HG03095 (cell line): ENCODE data around the gene SRL.
A peak's percentile ranks its signal among the peaks of the same experiment; 100 is the strongest.
"Not testable (repeated sequence)": the region's sequence is repeated elsewhere in the genome, so short reads cannot be mapped to it uniquely, and the experiment has no call there.

Source experiments
- ATAC-seq: cut with Tn5 transposase; IDR thresholded peaks from one replicate; pipeline ENCODE4 v1.9.1; 2021; ENCODE audit warnings: moderate library complexity; ENCODE audit not compliant: unreplicated experiment

SRL gene

DNA sequence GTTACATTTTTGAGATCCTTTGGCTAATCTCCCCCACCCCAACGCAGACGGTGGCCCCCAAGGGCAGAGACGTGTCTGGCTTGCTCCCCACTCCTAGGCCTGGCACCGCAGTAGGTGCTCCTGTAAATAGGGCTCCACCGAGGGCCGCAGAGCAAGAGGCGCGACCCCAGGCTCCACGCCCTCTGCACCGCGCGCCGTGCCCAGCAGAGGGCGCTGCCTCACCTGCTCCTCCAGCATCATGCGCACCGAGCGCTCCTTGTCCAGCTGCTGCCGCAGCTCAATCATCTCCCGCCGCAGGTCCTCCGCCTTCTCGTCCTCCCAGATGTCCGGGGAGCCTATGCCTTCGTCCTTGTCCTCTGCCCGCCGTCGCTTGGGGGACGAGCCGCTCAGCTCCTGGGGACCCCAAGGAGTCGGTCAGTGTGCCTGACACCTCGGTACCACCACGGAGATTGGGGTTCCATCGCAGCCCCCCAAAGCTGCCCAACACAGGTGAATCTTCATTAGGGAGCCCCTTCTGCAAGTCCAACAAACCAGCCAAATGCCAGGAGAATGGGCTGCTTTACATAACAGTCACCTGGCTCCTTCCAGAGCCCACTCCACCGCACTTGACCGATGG, 19.8 kb upstream of the SRL start:
- ATAC-seq: no peak

GRCh38 chr16:4260360-4260759, 18.5 kb upstream of the SRL start:
- ATAC-seq: no peak

DNA sequence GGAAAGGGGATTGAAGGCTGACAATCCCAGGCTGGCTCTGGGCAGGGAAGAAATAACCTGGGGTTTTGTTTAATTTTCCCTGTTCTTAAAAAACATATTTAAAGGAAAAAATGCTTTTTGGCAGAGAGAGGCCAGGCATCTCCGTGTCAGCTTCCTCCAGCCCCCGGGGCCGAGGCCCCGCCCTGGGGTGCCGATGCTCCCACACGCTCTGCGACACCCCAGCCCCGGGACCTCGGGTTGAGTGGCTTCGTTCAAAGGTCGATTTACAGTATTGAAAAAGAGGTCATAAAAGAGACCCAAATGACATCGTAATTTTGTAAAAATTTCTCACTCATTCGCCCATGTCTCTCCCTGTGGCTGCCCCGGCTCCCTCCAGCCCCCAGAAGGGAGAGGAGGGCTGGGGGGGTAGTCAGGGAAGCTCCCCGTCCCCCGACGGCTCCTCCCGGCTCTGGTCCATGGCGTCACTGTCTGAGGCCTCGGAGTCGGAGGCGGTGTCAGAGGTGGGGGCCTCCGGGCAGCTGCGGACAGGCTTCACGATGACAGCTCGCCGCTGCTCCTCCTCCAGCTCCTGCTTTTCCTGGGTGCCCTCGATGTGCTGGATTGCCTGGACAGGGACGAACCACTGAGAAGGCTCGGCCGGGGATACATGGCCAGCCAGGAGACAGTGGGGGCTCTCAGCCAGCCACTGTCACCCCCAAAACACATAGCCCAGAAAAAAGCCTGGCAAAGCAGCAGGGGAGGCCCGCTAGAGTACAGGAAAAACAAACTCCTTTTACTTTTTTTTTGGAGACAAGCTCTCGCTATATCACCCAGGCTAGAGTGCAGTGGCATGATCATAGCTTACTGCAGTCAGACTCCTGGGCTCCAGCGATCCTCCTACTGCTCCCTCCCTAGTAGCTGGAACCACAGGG, 16.0 kb upstream of the SRL start:
- ATAC-seq: no peak

DNA sequence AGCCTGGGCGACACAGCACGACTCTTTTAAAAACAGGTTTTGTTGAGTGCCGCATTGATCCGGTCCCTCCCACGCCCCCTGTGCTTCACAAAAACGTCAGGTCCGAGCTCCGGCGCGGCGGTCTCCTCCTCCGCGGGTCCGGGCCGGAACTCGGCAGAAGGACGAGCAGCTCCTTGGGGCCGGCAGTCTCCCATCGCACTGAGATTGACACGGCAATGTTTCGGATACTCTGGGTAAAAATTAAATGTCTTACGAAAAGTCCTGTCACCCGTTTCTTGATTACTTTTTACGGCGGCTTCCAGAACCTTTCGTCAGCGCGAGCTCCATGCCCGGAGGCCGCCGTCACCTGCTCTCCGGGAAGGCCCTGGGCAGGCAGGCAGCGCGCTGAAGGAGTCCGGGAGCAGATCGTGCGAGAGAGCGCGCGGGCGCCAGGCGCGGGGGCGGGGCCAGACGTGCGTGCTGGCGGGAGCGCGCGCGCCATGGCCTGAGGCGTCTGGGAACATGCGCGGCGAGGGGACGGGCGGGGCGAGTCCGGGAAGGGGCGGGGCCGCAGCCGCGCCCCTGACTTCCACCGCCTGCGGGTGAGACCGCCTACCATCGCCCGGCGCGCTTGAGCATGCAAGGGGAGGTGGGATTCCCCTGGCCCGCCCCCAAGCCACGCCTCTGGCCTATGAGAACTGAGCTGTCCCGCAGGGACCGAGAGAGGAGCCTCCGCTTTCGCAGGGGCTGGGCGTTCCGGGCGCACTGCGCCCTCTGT, 11.7 kb upstream of the SRL start:
- ATAC-seq: peak; percentile 88

GRCh38 chr16:4253012-4253393, 11.1 kb upstream of the SRL start:
- not testable (repeated sequence) for ATAC-seq

DNA sequence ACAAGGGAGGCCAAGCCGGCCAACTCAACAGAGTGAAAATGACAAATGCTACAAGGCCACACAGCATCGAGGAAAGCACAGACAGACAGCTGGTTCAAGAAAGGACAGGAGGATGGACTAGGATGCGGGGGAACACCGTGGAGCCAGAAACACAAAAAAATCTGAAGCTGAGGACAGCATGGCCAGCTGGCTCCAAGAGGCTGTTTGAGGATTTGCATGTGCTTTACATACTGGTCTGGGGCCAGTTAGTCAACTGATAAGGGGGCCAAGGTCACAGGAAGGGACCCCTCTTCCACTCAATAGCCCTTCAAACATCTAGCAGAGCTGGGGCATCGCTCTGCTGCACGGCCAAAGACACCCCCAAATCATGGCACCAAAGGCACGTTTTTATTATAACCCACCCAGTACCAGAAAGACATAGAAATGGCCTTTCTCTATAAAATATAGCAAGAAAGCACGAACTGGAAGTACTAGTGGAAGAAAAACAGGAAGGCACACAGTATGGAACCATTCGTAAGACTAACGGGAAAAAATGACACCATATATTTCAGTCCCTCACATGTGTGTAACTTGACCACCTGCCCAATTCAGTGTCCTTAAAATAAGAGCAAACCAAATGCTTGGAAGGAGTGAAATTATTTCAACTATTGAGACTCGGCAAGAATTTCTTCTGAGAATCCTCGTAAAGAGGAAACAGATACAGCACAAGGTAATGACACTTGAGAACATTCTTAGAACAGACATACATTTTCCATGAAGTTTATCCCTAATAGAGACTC, 7.8 kb upstream of the SRL start:
- ATAC-seq: no peak

DNA sequence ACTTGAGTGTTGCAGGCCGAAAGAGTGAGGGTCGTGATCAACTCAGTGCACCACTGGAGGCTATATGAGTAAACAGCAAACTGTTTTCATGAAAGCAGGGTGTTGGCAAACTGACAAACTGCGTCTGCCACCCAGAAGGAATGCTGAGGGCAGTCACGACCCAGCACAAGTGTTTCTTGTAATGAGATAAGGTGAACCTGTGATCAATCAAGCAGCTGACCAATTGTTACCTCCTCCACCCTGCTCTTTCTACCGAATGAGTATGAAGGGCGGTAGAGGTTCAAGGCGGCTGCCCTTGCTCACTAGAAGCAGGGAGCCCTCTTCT, 5.5 kb upstream of the SRL start:
- no peak for ATAC-seq

DNA sequence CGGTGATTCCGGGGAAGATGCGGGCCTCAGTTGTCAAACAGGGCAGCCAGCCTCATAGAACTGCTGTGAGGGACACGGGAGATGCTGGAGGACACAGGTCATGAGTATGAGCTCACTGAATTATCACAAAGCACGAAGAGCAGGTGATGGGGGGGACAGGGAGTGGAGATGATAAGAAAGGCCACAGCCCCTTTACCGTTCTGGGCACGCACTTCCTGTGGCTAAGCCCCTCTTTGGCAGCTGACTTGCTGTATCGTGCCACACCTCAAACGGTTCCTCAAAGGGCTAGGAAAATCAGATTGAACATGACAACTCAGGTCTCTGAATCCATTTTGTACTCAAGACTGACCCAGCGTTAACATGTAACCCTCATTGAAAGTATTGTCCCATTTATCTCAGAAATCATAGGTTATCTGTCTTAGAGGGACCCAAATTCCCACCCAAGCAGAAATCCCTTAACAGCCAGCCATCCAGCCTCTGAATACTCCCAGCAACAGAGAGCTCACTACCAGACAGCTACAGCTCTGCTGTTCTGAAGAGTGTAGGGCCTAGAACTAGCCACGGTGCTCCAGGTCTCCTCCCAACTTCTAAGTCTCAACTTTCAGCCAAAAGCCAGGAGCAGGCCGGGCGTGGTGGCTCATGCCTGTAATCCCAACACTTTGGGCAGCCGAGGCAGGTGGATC, 5.0 kb upstream of the SRL start:
- ATAC-seq: no peak

GRCh38 chr16:4245077-4245791, 3.4 kb upstream of the SRL start:
- ATAC-seq: no peak

DNA sequence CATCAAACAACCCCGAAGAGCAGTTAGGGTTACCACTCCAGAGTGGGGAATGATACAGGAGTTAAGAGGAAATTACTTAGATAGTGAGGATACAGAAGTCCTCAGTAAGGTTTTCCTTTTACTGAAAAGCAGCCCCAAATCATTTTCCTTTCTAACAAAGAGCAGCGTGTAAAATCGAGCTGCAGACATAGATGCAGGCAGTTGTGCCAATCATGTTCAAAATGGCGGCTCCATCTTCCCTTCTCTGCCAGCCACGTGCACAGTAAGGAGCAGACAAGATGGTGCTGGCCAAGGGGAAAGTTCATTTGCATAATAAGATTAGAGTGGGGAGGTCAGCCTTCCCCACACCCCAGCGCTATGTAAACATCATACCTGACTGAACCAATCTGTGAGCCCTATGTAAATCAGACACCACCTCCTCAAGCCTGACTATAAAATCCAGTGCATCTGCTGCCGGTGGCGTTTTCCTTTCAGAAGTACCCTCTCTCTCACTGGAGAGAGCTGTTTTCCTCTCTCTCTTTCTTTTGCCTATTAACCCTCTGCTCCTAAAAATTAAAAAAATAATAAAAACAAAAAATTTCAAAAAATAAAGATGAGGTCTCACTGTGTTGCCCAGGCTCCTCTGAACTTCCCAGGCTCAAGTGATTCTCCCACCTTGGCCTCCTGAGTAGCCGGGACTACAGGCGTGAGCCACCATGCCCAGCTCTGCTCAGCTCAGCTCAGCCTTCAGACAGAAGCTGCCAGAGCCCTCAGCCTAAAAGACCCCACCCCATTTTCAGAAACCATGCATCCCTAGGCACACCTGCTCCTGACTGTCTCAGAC, 2.6 kb upstream of the SRL start:
- ATAC-seq: no peak

DNA sequence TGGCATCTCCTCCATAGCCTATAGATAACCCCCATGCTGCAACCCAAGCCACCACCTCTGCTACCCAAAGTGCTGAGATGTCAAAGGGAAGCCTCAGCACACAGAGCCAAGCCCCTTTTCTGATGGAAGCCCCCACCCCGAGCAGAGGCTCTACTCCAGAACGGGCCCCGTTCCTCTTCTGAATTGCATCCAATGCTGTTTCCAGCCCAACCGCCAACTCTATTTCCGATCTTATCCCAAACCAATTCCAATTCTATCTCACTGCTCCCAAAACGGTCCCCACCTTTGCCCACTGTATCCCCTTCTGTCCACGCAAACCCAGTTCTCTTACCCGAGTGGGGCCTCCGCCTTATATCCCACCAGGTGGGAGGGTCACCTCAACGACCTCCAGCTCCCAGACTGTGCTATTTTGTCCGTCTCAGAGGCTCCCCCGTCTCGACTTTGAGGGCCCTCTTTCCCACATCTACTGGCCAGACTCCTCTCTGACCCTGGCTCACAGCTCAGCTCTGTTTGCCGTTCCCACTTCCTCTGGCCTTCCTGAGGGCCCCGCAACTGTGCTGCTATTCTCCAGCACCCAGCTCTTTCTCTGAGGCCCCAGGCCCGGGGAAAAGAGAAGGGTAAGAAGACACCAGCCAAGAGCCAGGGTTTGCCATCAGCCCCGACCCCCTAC, 487 bp downstream of the SRL start:
- ATAC-seq: no peak

- no peak for ATAC-seq
These were observed 1.3 kb downstream of the SRL start for GRCh38 chr16:4240624-4241023.

DNA sequence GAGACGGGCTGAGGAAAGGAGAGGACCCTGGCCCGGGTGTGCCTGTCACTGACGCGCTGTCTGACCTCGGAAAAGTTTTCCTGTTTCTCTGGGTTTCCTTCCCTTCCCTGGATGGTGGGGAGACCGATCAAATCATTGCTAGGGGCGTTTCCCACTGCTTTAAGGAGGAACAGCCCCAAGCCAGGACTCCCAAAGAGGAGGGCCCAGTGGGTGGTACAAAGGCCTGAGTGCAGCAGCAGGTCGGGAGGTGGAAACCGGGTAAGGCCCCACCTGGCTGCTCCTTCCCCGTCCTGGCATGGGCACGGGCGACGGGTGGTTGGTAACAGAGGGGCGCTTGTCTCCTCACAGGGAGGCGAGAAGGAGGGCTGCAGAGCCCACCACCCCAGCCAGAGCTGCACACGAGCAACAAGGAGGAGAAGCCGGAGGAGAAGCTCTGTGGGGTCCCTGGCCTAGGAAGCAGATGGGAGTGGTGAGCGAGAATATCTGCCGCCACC, 2.2 kb downstream of the SRL start:
- no peak for ATAC-seq

- no peak for ATAC-seq
These were observed 2.9 kb downstream of the SRL start for GRCh38 chr16:4239020-4239419.

DNA sequence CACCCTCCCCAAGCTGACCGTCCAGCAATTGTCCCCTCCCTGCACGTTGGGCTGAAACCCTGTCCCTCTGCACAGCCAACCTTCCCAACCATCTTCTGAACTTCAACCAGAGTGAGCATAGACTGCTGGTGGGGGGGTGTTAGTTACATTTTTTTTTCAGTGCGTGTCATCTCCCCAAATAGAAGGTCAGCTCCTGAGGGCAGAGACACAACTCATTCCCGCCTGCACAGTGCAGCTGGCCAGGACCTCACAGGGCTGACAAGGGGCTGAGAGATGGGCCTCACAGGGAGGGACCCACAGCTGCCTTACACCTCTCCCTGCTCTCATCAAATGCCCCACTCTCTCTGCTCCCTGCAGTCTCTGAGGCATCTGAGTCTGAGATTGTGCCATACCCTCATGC, 8.4 kb downstream of the SRL start:
- no peak for ATAC-seq

GRCh38 chr16:4232541-4233386, 9.1 kb downstream of the SRL start:
- no peak for ATAC-seq

- no peak for ATAC-seq
These were observed 10.0 kb downstream of the SRL start for GRCh38 chr16:4231886-4232285.

DNA sequence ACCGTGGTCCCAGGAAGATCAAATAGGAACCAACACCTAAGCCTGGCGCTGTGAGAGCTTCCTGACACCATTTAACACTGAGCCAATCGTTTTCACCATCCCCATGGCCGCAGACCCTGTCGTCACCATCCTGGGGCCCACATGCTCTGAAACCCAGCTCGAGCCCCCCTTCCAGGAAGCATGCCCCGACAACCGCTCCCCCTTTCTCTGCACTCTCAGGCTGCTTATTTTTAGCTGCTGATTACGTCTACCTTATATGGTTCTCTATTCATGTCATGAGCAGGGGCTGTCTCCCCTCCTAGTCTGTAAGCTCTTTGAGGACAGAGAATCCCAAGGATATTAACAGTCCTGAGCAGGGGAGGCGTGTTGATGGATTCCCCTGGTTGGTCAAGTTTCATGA, 10.5 kb downstream of the SRL start:
- ATAC-seq: no peak
